BLaER1 treated with 17β-estradiol and CSF1 and Interleukin-3, amounts not matched to agents 10 nM and 100 nM (cell line): ENCODE data around the gene SH3TC2.

Experiments
- H3K27ac ChIP-seq, 11 experiments: shearing (Covaris generic); formaldehyde crosslinking; 2 replicates each; pipeline ENCODE4 v1.8.1; 2022
- H3K27me3 ChIP-seq, 11 experiments: shearing (Covaris generic); formaldehyde crosslinking; 2 replicates each; pipeline ENCODE4 v1.8.1; 2022
- H3K36me3 ChIP-seq, 11 experiments: shearing (Covaris generic); formaldehyde crosslinking; 2 replicates each; pipeline ENCODE4 v1.8.1; 2022
- H3K4me1 ChIP-seq, 10 experiments: shearing (Covaris generic); formaldehyde crosslinking; 2 replicates each; pipeline ENCODE4 v1.8.1; 2022
- H3K4me2 ChIP-seq, 11 experiments: shearing (Covaris generic); formaldehyde crosslinking; 2 replicates each; pipeline ENCODE4 v1.8.1; 2022
- H3K4me3 ChIP-seq, 10 experiments: shearing (Covaris generic); formaldehyde crosslinking; 2 replicates each; pipeline ENCODE4 v1.8.1; 2022
- H3K9ac ChIP-seq, 11 experiments: shearing (Covaris generic); formaldehyde crosslinking; 2 replicates each; pipeline ENCODE4 v1.8.1; 2022
- H3K9me3 ChIP-seq, 11 experiments: shearing (Covaris generic); formaldehyde crosslinking; replicated peaks in 1 of 11; 2 replicates each; pipeline ENCODE4 v1.8.1; 2022
- H4K20me1 ChIP-seq, 11 experiments: shearing (Covaris generic); formaldehyde crosslinking; 2 replicates each; pipeline ENCODE4 v1.8.1; 2022
- Cebpa-rat ChIP-seq, 11 experiments: shearing (Covaris generic); IDR thresholded peaks; 2 replicates each; pipeline ENCODE4 v1.8.1; 2022

The SH3TC2 gene

GRCh38 chr5:149039506-149039905 is 23.4 kb downstream of the SH3TC2 start:
- Histone ChIP-seq H3K36me3 (no peaks in the 10 kb centered on the region), H3K27ac (no peak overlapping the region; a peak in 1 of 22 replicates), H4K20me1 (no peaks in the 10 kb centered on the region), H3K9ac (no peak overlapping the region), H3K4me3 (no peak overlapping the region), H3K27me3 (no peaks in the 10 kb centered on the region), H3K4me1 (peaks cover 10 to 47% (median 24%) of the 10 kb centered on the region in 10 experiments; a peak in 19 of 20 replicates), H3K9me3 (no peaks in the 10 kb centered on the region), H3K4me2 (peak overlapping the region in 5 of 11 experiments; percentile 16 to 63 (median 43); a peak in 8 of 22 replicates)
- TF ChIP-seq Cebpa-rat (IDR thresholded peaks at IDR 0.05): peak in 3 of 11 experiments; percentile 16 to 40 (median 17); a peak in 2 of 22 replicates

GRCh38 chr5:149038336-149039080 is 24.4 kb downstream of the SH3TC2 start:
- no peaks in the 10 kb centered on the region for H4K20me1 ChIP-seq
- H3K27me3 ChIP-seq: no peaks in the 10 kb centered on the region
- H3K4me3 ChIP-seq: no peak overlapping the region
- peaks cover 10 to 47% (median 24%) of the 10 kb centered on the region in 10 experiments; a peak in 19 of 20 replicates for H3K4me1 ChIP-seq
- no peaks in the 10 kb centered on the region for H3K9me3 ChIP-seq
- no peak overlapping the region for H3K9ac ChIP-seq
- H3K27ac ChIP-seq: no peak overlapping the region; a peak in 2 of 22 replicates
- peak overlapping the region in 10 of 11 experiments; percentile 30 to 69 (median 54); a peak in 19 of 22 replicates for H3K4me2 ChIP-seq
- H3K36me3 ChIP-seq: no peaks in the 10 kb centered on the region
- no peak for TF ChIP-seq Cebpa-rat (IDR thresholded peaks at IDR 0.05)

- Histone ChIP-seq H3K4me3 (no peak overlapping the region), H3K4me1 (peaks cover 10 to 47% (median 24%) of the 10 kb centered on the region in 10 experiments; a peak in 19 of 20 replicates), H3K27ac (peak overlapping the region in 2 of 11 experiments; percentile 4 to 8; a peak in 1 of 22 replicates), H3K36me3 (no peaks in the 10 kb centered on the region), H3K9me3 (no peaks in the 10 kb centered on the region), H3K27me3 (no peaks in the 10 kb centered on the region), H3K4me2 (peak overlapping the region in 10 of 11 experiments; percentile 30 to 69 (median 54); a peak in 20 of 22 replicates), H3K9ac (no peak overlapping the region), H4K20me1 (no peaks in the 10 kb centered on the region)
- no peak for TF ChIP-seq Cebpa-rat (IDR thresholded peaks at IDR 0.05)
Observed at GRCh38 chr5:149037817-149038216, 25.0 kb downstream of the SH3TC2 start.

GRCh38 chr5:149036970-149037369 is 25.9 kb downstream of the SH3TC2 start:
- no peaks in the 10 kb centered on the region for H3K27me3 ChIP-seq
- peak overlapping the region in 5 of 11 experiments; percentile 55 to 69 (median 63); a peak in 8 of 22 replicates for H3K4me2 ChIP-seq
- no peaks in the 10 kb centered on the region for H4K20me1 ChIP-seq
- no peak overlapping the region for H3K4me3 ChIP-seq
- peaks cover 10 to 47% (median 24%) of the 10 kb centered on the region in 10 experiments; a peak in 19 of 20 replicates for H3K4me1 ChIP-seq
- no peak overlapping the region for H3K27ac ChIP-seq
- H3K36me3 ChIP-seq: no peaks in the 10 kb centered on the region
- no peak for TF ChIP-seq Cebpa-rat (IDR thresholded peaks at IDR 0.05)
- no peak overlapping the region for H3K9ac ChIP-seq
- no peaks in the 10 kb centered on the region for H3K9me3 ChIP-seq

- Histone ChIP-seq H4K20me1 (no peaks in the 10 kb centered on the region), H3K4me2 (peak overlapping the region in 4 of 11 experiments; percentile 3 to 69 (median 40); a peak in 4 of 22 replicates), H3K4me1 (peaks cover 10 to 47% (median 24%) of the 10 kb centered on the region in 10 experiments; a peak in 19 of 20 replicates), H3K36me3 (no peaks in the 10 kb centered on the region), H3K9me3 (no peaks in the 10 kb centered on the region), H3K27me3 (no peaks in the 10 kb centered on the region), H3K9ac (no peak overlapping the region), H3K27ac (no peak overlapping the region), H3K4me3 (no peak overlapping the region)
- TF ChIP-seq Cebpa-rat (IDR thresholded peaks at IDR 0.05): no peak
Observed at GRCh38 chr5:149036168-149036567, 26.7 kb downstream of the SH3TC2 start.

- no peaks in the 10 kb centered on the region for H3K27me3 ChIP-seq
- no peak for TF ChIP-seq Cebpa-rat (IDR thresholded peaks at IDR 0.05)
- H3K4me1 ChIP-seq: peaks cover 10 to 47% (median 24%) of the 10 kb centered on the region in 10 experiments; a peak in 19 of 20 replicates
- H3K9me3 ChIP-seq: no peaks in the 10 kb centered on the region
- H3K4me3 ChIP-seq: no peak overlapping the region
- no peaks in the 10 kb centered on the region for H4K20me1 ChIP-seq
- H3K27ac ChIP-seq: no peak overlapping the region
- no peak overlapping the region for H3K4me2 ChIP-seq
- no peaks in the 10 kb centered on the region for H3K36me3 ChIP-seq
- H3K9ac ChIP-seq: no peak overlapping the region
Observed at GRCh38 chr5:149035372-149035790, 27.5 kb downstream of the SH3TC2 start.

- no peaks in the 10 kb centered on the region for H3K9me3 ChIP-seq
- no peak overlapping the region for H3K4me2 ChIP-seq
- H3K9ac ChIP-seq: no peak overlapping the region
- H3K27me3 ChIP-seq: no peaks in the 10 kb centered on the region
- no peaks in the 10 kb centered on the region for H3K36me3 ChIP-seq
- no peaks in the 10 kb centered on the region for H4K20me1 ChIP-seq
- TF ChIP-seq Cebpa-rat (IDR thresholded peaks at IDR 0.05): no peak
- no peak overlapping the region for H3K4me3 ChIP-seq
- H3K27ac ChIP-seq: no peak overlapping the region
- peaks cover 0 to 6% (median 0%) of the 10 kb centered on the region in 10 experiments; a peak in 3 of 20 replicates for H3K4me1 ChIP-seq
Observed at GRCh38 chr5:149030838-149031397, 31.9 kb downstream of the SH3TC2 start.

GRCh38 chr5:149030392-149030791 is 32.5 kb downstream of the SH3TC2 start:
- Histone ChIP-seq H3K36me3 (no peaks in the 10 kb centered on the region), H3K9ac (no peak overlapping the region), H3K27me3 (no peaks in the 10 kb centered on the region), H3K27ac (no peak overlapping the region), H3K9me3 (no peaks in the 10 kb centered on the region), H3K4me3 (no peak overlapping the region), H4K20me1 (no peaks in the 10 kb centered on the region), H3K4me1 (peaks cover 0 to under 1% (median 0%) of the 10 kb centered on the region in 10 experiments; a peak in 3 of 20 replicates), H3K4me2 (no peak overlapping the region)
- TF ChIP-seq Cebpa-rat (IDR thresholded peaks at IDR 0.05): no peak

- Histone ChIP-seq H3K36me3 (no peaks in the 10 kb centered on the region), H4K20me1 (no peaks in the 10 kb centered on the region), H3K4me1 (no peaks in the 10 kb centered on the region), H3K27ac (no peak overlapping the region), H3K9ac (no peak overlapping the region), H3K4me3 (no peak overlapping the region), H3K4me2 (no peak overlapping the region), H3K27me3 (no peaks in the 10 kb centered on the region), H3K9me3 (no peaks in the 10 kb centered on the region)
- no peak for TF ChIP-seq Cebpa-rat (IDR thresholded peaks at IDR 0.05)
Observed at GRCh38 chr5:149028984-149029383, 33.9 kb downstream of the SH3TC2 start.
